ENCODE results near the gene GABRG3. TPM values are rescaled to one million over a fixed set of nuclear protein-coding genes. Genes with fewer than 3 reads are reported as not detected.

GABRG3 gene
- total RNA-seq, 1 donor: not detected

- TF ChIP-seq, protein P1, sequence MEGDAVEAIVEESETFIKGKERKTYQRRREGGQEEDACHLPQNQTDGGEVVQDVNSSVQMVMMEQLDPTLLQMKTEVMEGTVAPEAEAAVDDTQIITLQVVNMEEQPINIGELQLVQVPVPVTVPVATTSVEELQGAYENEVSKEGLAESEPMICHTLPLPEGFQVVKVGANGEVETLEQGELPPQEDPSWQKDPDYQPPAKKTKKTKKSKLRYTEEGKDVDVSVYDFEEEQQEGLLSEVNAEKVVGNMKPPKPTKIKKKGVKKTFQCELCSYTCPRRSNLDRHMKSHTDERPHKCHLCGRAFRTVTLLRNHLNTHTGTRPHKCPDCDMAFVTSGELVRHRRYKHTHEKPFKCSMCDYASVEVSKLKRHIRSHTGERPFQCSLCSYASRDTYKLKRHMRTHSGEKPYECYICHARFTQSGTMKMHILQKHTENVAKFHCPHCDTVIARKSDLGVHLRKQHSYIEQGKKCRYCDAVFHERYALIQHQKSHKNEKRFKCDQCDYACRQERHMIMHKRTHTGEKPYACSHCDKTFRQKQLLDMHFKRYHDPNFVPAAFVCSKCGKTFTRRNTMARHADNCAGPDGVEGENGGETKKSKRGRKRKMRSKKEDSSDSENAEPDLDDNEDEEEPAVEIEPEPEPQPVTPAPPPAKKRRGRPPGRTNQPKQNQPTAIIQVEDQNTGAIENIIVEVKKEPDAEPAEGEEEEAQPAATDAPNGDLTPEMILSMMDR (IDR thresholded peaks at IDR 0.05; ENCODE audit: insufficient read depth, low read depth, low read length): no peak
- H3K4me3 ChIP-seq (ENCODE audit: low read depth, low read length): no peak overlapping the region
- DNase-seq (ENCODE audit: low read depth): peak; percentile 1
Observed at GRCh38 chr15:27222479-27222878, 251.5 kb downstream of the GABRG3 start.

GRCh38 chr15:27223179-27223578 lies 252.2 kb downstream of the GABRG3 start:
- H3K4me3 ChIP-seq (ENCODE audit: low read depth, low read length): no peak overlapping the region
- TF ChIP-seq, protein P1 (IDR thresholded peaks at IDR 0.05; ENCODE audit: insufficient read depth, low read depth, low read length): no peak
- no peak for DNase-seq (ENCODE audit: low read depth)

DNA sequence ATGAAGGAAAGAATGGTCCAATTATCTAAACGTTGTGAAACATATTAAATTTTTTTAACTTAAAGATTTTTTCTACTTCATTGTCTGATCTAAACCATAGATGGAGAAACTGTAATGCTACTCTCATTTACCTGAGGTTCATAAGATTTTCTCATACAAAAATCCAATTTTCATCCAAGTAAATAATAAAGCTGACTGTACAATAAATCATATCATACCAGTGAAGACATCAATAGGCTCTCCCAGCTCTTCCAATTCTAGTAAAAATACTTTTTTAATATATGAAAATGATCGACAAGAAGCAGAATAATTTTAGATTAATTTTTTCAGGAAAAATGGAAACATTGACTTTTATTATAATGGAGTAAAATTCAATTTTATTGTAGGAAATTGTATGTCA lies 260.8 kb downstream of the GABRG3 start:
- no peak for DNase-seq (ENCODE audit: low read depth)
- H3K4me3 ChIP-seq (ENCODE audit: low read depth, low read length): no peak overlapping the region
- TF ChIP-seq, protein P1 (IDR thresholded peaks at IDR 0.05; ENCODE audit: insufficient read depth, low read depth, low read length): no peak

DNA sequence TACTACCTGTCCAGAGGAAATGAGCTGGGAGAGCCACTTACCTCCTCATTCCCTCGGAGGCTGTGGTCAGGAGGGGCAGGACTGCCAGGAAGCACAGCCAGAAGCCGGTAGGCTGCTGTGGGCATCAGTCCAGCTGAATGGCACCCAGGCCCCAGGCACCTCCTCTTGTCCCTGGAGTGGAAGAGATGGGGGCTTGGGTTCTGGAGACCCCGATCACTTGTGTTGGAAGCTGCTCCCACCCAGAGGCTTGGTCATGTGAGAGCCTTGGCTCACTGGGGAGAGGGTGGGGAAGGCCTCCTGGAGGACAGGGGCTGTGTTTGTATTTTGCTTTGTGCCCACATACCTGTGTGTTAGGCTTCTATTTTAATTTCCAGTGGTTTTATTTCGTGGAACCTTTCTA lies 261.9 kb downstream of the GABRG3 start:
- TF ChIP-seq, protein P1 (IDR thresholded peaks at IDR 0.05; ENCODE audit: insufficient read depth, low read depth, low read length): no peak
- DNase-seq (ENCODE audit: low read depth): no peak
- no peak overlapping the region for H3K4me3 ChIP-seq (ENCODE audit: low read depth, low read length)

- no peak for DNase-seq (ENCODE audit: low read depth)
- H3K4me3 ChIP-seq (ENCODE audit: low read depth, low read length): no peak overlapping the region
- TF ChIP-seq, protein P1 (IDR thresholded peaks at IDR 0.05; ENCODE audit: insufficient read depth, low read depth, low read length): no peak
Observed at GRCh38 chr15:27234593-27234992, 263.6 kb downstream of the GABRG3 start.

DNA sequence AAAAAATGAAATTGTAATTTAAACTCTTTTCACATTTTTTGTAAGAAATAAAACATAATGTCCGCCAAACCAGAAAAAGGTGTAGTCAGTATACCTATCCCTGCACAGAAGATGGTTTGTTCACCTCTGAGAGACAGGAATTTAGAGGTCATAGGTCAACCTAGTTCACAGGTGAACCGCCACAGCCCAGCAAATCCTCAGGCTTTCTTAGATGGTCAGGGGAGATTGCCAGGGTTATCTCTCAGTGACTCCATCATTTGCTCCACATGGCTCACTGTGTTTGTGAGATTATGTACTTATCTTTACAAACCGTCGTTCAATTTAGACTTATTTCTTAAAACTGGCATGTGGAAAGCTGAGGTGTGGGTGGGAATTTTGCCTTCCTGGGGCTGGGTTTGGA lies 264.2 kb downstream of the GABRG3 start:
- H3K4me3 ChIP-seq (ENCODE audit: low read depth, low read length): no peak overlapping the region
- TF ChIP-seq, protein P1 (IDR thresholded peaks at IDR 0.05; ENCODE audit: insufficient read depth, low read depth, low read length): no peak
- no peak for DNase-seq (ENCODE audit: low read depth)

GRCh38 chr15:27235681-27236080 lies 264.7 kb downstream of the GABRG3 start:
- DNase-seq (ENCODE audit: low read depth): no peak
- H3K4me3 ChIP-seq (ENCODE audit: low read depth, low read length): no peak overlapping the region
- TF ChIP-seq, protein P1 (IDR thresholded peaks at IDR 0.05; ENCODE audit: insufficient read depth, low read depth, low read length): no peak
